ENCODE data around the gene FIGNL1.

- TF ChIP-seq CTCF (IDR thresholded peaks at IDR 0.05) (no peak), POLR2A (IDR thresholded peaks at IDR 0.05) (no peak)
Measured at GRCh38 chr7:50470250-50471163, 20.4 kb upstream of the FIGNL1 start.
